Measurements from ENCODE around the gene SLC48A1.

SLC48A1 gene

GRCh38 chr12:47758834-47759690, 14.0 kb upstream of the SLC48A1 start, which contains the start of gene RAPGEF3:
TSS of gene RAPGEF3 (minus strand) at chr12:47758880. CDS start at chr12:47758556, 324 bp downstream.
- peak; percentile 68 for DNase-seq (ENCODE audit: low spot score)

GRCh38 chr12:47762850-47763465, 10.1 kb upstream of the SLC48A1 start:
- no peak for DNase-seq (ENCODE audit: low spot score)

GRCh38 chr12:47763481-47764346, 9.3 kb upstream of the SLC48A1 start:
- DNase-seq (ENCODE audit: low spot score): no peak

- DNase-seq (ENCODE audit: low spot score): no peak
These were observed 6.4 kb upstream of the SLC48A1 start for GRCh38 chr12:47766502-47767215.

- peak; percentile 76 for DNase-seq (ENCODE audit: low spot score)
These were observed 5.8 kb upstream of the SLC48A1 start for GRCh38 chr12:47767216-47767724.

- DNase-seq (ENCODE audit: low spot score): no peak
These were observed 4.7 kb upstream of the SLC48A1 start for GRCh38 chr12:47768323-47768811.

GRCh38 chr12:47769234-47770085, 3.6 kb upstream of the SLC48A1 start:
- no peak for DNase-seq (ENCODE audit: low spot score)

- no peak for DNase-seq (ENCODE audit: low spot score)
These were observed 2.8 kb upstream of the SLC48A1 start for GRCh38 chr12:47770086-47770726.

- DNase-seq (ENCODE audit: low spot score): no peak
These were observed 1.7 kb upstream of the SLC48A1 start for GRCh38 chr12:47771304-47771703.

- DNase-seq (ENCODE audit: low spot score): no peak
These were observed 861 bp upstream of the SLC48A1 start for GRCh38 chr12:47772094-47772660.

- no peak for DNase-seq (ENCODE audit: low spot score)
These were observed 338 bp upstream of the SLC48A1 start for GRCh38 chr12:47772738-47773061.

GRCh38 chr12:47773858-47774580, 981 bp downstream of the SLC48A1 start:
- DNase-seq (ENCODE audit: low spot score): no peak

GRCh38 chr12:47774663-47775062, 1.6 kb downstream of the SLC48A1 start:
- DNase-seq (ENCODE audit: low spot score): no peak

- no peak for DNase-seq (ENCODE audit: low spot score)
These were observed 2.3 kb downstream of the SLC48A1 start for GRCh38 chr12:47775100-47775911.

GRCh38 chr12:47776471-47777143, 3.6 kb downstream of the SLC48A1 start:
- no peak for DNase-seq (ENCODE audit: low spot score)

GRCh38 chr12:47777151-47777550, 4.1 kb downstream of the SLC48A1 start:
- no peak for DNase-seq (ENCODE audit: low spot score)

GRCh38 chr12:47777741-47778558, 4.9 kb downstream of the SLC48A1 start:
- DNase-seq (ENCODE audit: low spot score): no peak

All from CD4-positive, alpha-beta T cell treated with Interleukin-6 at 100 ng/mL for 8 hours (primary cell).